ENCODE data around the gene CMC2.

CMC2 gene

DNA sequence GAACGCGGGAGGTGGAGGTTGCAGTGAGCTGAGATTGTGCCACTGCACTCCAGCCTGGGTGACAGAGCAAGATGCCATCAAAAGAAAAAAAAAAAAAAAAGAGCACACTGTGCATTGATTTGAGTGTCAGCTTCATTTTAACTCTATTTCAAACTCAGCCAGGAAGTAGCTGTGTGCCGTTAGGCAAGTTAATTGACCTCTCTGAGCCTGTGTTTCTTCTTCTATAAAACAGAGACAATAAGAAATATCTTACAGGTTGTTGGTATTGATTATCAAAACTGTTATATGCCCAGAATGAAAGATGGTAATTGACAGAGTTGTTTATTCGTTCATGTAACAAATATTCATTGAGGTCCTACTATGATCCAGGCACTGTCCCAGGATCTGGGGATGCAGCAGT is 83.3 kb downstream of the CMC2 start:
- DNase-seq, result no peak

All from central memory CD4-positive, alpha-beta T cell (primary cell).